ENCODE results near the gene LRRC7. TPM values are rescaled to one million over a fixed set of nuclear protein-coding genes. Genes with fewer than 3 reads are reported as not detected.
"Not testable (repeated sequence)": the region's sequence is repeated elsewhere in the genome, so short reads cannot be mapped to it uniquely, and the experiment has no call there.

Gene LRRC7
- total RNA-seq, 4 donors from 2014 or later = 0.12 to 0.32 TPM; not detected in 2

GRCh38 chr1:70044832-70045231 is 477.1 kb downstream of the LRRC7 start:
- DNase-seq (ENCODE audit: low spot score) (no peak), ATAC-seq (ENCODE audit: low FRiP score) (no peak)
- no peak for TF ChIP-seq CTCF (IDR thresholded peaks at IDR 0.05)

GRCh38 chr1:70045581-70045980 is 477.9 kb downstream of the LRRC7 start:
- ATAC-seq (ENCODE audit: low FRiP score) = not testable (repeated sequence)

GRCh38 chr1:70048336-70049094 is 480.8 kb downstream of the LRRC7 start:
- ATAC-seq (ENCODE audit: low FRiP score) (no peak), DNase-seq (ENCODE audit: low spot score) (no peak)
- no peak for TF ChIP-seq CTCF (IDR thresholded peaks at IDR 0.05)

More at GRCh38 chr1:70045581-70045980, 477.9 kb downstream of the LRRC7 start:
- DNase-seq (ENCODE audit: low spot score) = not testable (repeated sequence)

GRCh38 chr1:70051926-70052325 is 484.2 kb downstream of the LRRC7 start:
- ATAC-seq (ENCODE audit: low FRiP score) (no peak), DNase-seq (ENCODE audit: low spot score) (no peak)
- no peak for TF ChIP-seq CTCF (IDR thresholded peaks at IDR 0.05)

GRCh38 chr1:70057500-70057899 is 489.8 kb downstream of the LRRC7 start:
- TF ChIP-seq CTCF (IDR thresholded peaks at IDR 0.05) = no peak
- ATAC-seq (ENCODE audit: low FRiP score) (no peak), DNase-seq (ENCODE audit: low spot score) (no peak)

- ATAC-seq (ENCODE audit: low FRiP score) = no peak
- TF ChIP-seq CTCF (IDR thresholded peaks at IDR 0.05) = no peak
- no peak for DNase-seq (ENCODE audit: low spot score)
These were observed 493.5 kb downstream of the LRRC7 start for GRCh38 chr1:70061231-70061630.

- DNase-seq (ENCODE audit: low spot score) = no peak
- no peak for TF ChIP-seq CTCF (IDR thresholded peaks at IDR 0.05)
- ATAC-seq (ENCODE audit: low FRiP score) = no peak
These were observed 496.1 kb downstream of the LRRC7 start for GRCh38 chr1:70063861-70064260.

Data from omental fat pad (tissue), 4 donors.